Measurements from ENCODE around the gene LRFN5. TPM values are rescaled to one million over a fixed set of nuclear protein-coding genes. Genes with fewer than 3 reads are reported as not detected.

Gene LRFN5
- total and polyA plus RNA-seq, 2 of the 8 experiments (the other 6 are each of a cell fraction or from before 2014, with no cell fraction given), result 0.85 to 4.7 TPM

- TF ChIP-seq CHD7 (IDR thresholded peaks at IDR 0.05; ENCODE audit: insufficient replicate concordance, low read length), result no peak
- no peak for TF ChIP-seq JUND (IDR thresholded peaks at IDR 0.05; ENCODE audit: low read length)
- no peak for TF ChIP-seq POLR2A (IDR thresholded peaks at IDR 0.05; ENCODE audit: control extremely low read depth in 1 of 2, low read depth in 2 of 2, low read length in 2 of 2)
- no peak for TF ChIP-seq ATF3 (IDR thresholded peaks at IDR 0.05; ENCODE audit: insufficient read depth, low read depth, low read length)
Measured at GRCh38 chr14:41915732-41916131, 309.1 kb downstream of the LRFN5 start (continued).

All from H1 (cell line).